H1 (cell line): ENCODE measurements around the gene NDUFB3. TPM values are rescaled to one million over a fixed set of nuclear protein-coding genes. Genes with fewer than 3 reads are reported as not detected.

ENCODE experiments used
- BCL11A ChIP-seq, 2 experiments: IDR thresholded peaks; one replicate each; pipeline ENCODE4 v1.6.1; 2011; ENCODE audit warnings: low read depth in 2 of 2, low read length in 2 of 2, mild to moderate bottlenecking in 2 of 2
- CREB1 ChIP-seq: IDR thresholded peaks from 2 replicates; pipeline ENCODE4 v1.6.1; 2012; ENCODE audit warnings: inconsistent platforms
- PHF8 ChIP-seq: fragments of 200-600 bp; sonication (generic); conservative IDR thresholded peaks from 2 replicates; pipeline ENCODE4 v1.7.1; 2012; ENCODE audit warnings: low read depth, mild to moderate bottlenecking, inconsistent platforms, low read length, moderate library complexity
- POLR2A ChIP-seq, 2 experiments: IDR thresholded peaks; 1 replicate in 1 of 2; 2 replicates in 1 of 2; pipeline ENCODE4 v1.6.1; 2011; ENCODE audit warnings: low read depth in 2 of 2, low read length in 2 of 2, mild to moderate bottlenecking in 2 of 2; ENCODE audit errors: control extremely low read depth in 1 of 2
- RAD21 ChIP-seq, 2 experiments: IDR thresholded peaks in 1 of 2; conservative IDR thresholded peaks in 1 of 2; 2 replicates each; pipeline ENCODE4 v1.6.1; 2011; ENCODE audit warnings: low read depth in 2 of 2, low read length in 2 of 2, improper control_type of control experiment in 1 of 2, inconsistent platforms in 1 of 2, mild to moderate bottlenecking in 1 of 2, moderate library complexity in 1 of 2
- RNF2 ChIP-seq: fragments of 200-900, 300-1000 bp; sonication (generic); IDR thresholded peaks from 2 replicates; pipeline ENCODE4 v1.7.1; 2016; ENCODE audit warnings: borderline replicate concordance, low read depth, mild to moderate bottlenecking, antibody characterized with exemption, low read length; ENCODE audit not compliant: poor library complexity, severe bottlenecking; ENCODE audit errors: missing control alignments
- SAP30 ChIP-seq: fragments of 300-600 bp; sonication (generic); IDR thresholded peaks from 2 replicates; pipeline ENCODE4 v1.7.1; 2012; ENCODE audit warnings: low read length, moderate library complexity, mild to moderate bottlenecking, inconsistent platforms; ENCODE audit not compliant: insufficient read depth, insufficient replicate concordance
- YY1 ChIP-seq: IDR thresholded peaks from 2 replicates; pipeline ENCODE4 v1.6.1; 2011; ENCODE audit warnings: low read depth, mild to moderate bottlenecking, low read length
- polyA plus RNA-seq, 7 experiments: library from polyadenylated mRNA; depleted of rRNA in 3 of 7; stranded (reverse) in 5 of 7; unstranded in 2 of 7; fragments of >200 nt in 5 of 7; fragments of 200-250 nt in 2 of 7; gene quantifications; 1 replicate in 5 of 7; 2 replicates in 1 of 7; 4 replicates in 1 of 7; pipeline versions ENCODE4 v1.2.1 to v1.2.3, GENCODE V29; 2011 to 2013; ENCODE audit warnings: missing spikeins in 2 of 7, mixed read lengths in 2 of 7
- total RNA-seq: library from RNA; stranded (reverse); fragmentation: NEBNext Ultra II Directional; extraction: Animal tissue kit (Norgen Biotek cat#: 25700); gene quantifications from 2 replicates; pipeline ENCODE4 v1.2.1, GENCODE V29; 2021

Gene NDUFB3
- total and polyA plus RNA-seq, 2 of the 8 experiments (the other 6 are each of a cell fraction or from before 2014, with no cell fraction given) = 38.2 to 55.3 TPM

DNA sequence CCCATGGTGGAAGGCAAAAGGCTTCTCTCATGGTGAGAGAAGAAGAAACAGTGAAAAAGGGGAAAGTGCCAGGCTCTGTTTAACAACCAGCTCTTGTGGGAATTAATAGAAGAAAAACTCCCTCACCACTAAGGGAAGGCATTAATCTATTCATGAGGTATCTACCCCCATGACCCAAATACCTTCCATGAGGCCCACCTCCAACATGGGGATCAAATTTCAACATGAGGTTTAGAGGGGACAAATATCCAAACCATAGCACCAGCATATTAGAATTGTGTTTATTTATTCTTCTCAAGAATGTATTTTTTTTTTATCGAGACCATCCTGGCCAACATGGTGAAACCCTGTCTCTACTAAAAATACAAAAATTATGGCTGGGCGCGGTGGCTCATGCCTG is 39.3 kb downstream of the NDUFB3 start (continued):
- TF ChIP-seq POLR2A (IDR thresholded peaks at IDR 0.05; ENCODE audit: control extremely low read depth in 1 of 2, low read depth in 2 of 2, low read length in 2 of 2) = no peak
- TF ChIP-seq PHF8 = no peak
- no peak for TF ChIP-seq RAD21 (IDR thresholded peaks at IDR 0.05 in 1 of 2, conservative IDR thresholded peaks at IDR 0.05 in 1 of 2; ENCODE audit: low read depth in 2 of 2, low read length in 2 of 2)
- TF ChIP-seq SAP30 = no peak
- TF ChIP-seq RNF2 = no peak
- no peak for TF ChIP-seq CREB1
- TF ChIP-seq BCL11A (IDR thresholded peaks at IDR 0.05; ENCODE audit: low read depth in 2 of 2, low read length in 2 of 2) = no peak
- TF ChIP-seq YY1 = no peak
